ENCODE measurements around the gene MTCH2.

DNA sequence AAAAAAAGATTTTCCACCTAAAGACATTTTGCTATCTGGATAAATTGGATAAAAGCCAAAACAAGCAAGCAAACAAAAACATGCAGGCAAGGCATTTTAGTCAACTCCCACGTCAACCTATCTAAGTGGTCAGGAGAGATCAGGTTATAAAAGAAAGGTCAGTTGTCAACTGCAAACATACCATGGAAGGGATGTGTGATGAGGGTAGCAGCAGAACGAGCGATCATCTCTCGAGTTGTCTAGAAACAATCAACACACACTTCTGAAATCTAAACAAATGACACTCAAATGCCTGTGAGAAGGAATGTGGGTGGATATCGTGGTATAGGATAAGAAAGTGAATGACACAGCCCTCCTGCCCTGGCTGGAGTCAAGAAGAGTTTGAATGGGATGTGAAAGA, 10.9 kb downstream of the MTCH2 start:
- TF ChIP-seq, protein P1, sequence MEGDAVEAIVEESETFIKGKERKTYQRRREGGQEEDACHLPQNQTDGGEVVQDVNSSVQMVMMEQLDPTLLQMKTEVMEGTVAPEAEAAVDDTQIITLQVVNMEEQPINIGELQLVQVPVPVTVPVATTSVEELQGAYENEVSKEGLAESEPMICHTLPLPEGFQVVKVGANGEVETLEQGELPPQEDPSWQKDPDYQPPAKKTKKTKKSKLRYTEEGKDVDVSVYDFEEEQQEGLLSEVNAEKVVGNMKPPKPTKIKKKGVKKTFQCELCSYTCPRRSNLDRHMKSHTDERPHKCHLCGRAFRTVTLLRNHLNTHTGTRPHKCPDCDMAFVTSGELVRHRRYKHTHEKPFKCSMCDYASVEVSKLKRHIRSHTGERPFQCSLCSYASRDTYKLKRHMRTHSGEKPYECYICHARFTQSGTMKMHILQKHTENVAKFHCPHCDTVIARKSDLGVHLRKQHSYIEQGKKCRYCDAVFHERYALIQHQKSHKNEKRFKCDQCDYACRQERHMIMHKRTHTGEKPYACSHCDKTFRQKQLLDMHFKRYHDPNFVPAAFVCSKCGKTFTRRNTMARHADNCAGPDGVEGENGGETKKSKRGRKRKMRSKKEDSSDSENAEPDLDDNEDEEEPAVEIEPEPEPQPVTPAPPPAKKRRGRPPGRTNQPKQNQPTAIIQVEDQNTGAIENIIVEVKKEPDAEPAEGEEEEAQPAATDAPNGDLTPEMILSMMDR (optimal IDR thresholded peaks at IDR 0.05 in 1 of 3, IDR thresholded peaks at IDR 0.05 in 1 of 3, conservative IDR thresholded peaks at IDR 0.05 in 1 of 3; ENCODE audit: extremely low read depth in 1 of 3, insufficient read depth in 2 of 3, low read length in 3 of 3) = no peak
- no peak for TF ChIP-seq EZH2 (IDR thresholded peaks at IDR 0.05; ENCODE audit: low read length)

All from keratinocyte (primary cell).